HL-60 (cell line): ENCODE measurements around the gene STX8.
A peak's percentile ranks its signal among the peaks of the same experiment; 100 is the strongest.

ENCODE experiments used
- DNase-seq, 2 experiments: peaks; one replicate each; pipeline ENCODE4 v3.0.0-alpha.2; 2010 to 2020; ENCODE audit warnings: low read depth in 1 of 2, low spot score in 1 of 2
- H3K27ac ChIP-seq: fragments of 250-450 bp; sonication (Bioruptor Pico); replicated peaks from 2 replicates; pipeline ENCODE4 v1.5.1; 2020; ENCODE audit warnings: mild to moderate bottlenecking, moderate library complexity
- H3K27me3 ChIP-seq: fragments of 250-450 bp; sonication (Bioruptor Pico); 2 replicates; pipeline ENCODE4 v1.5.1; 2021; ENCODE audit warnings: mild to moderate bottlenecking, moderate library complexity; ENCODE audit not compliant: insufficient read depth, poor library complexity, severe bottlenecking
- H3K4me3 ChIP-seq: replicated peaks from 2 replicates; pipeline ENCODE4 v1.5.1; 2011; ENCODE audit warnings: mild to moderate bottlenecking, control low read depth, low read length; ENCODE audit not compliant: insufficient read depth
- GABPA ChIP-seq: IDR thresholded peaks from 2 replicates; pipeline ENCODE4 v1.6.1; 2012; ENCODE audit warnings: low read depth
- POLR2AphosphoS5 ChIP-seq: IDR thresholded peaks from 2 replicates; pipeline ENCODE4 v1.6.1; 2012; ENCODE audit warnings: low read depth
- SPI1 ChIP-seq: IDR thresholded peaks from 2 replicates; pipeline ENCODE4 v1.6.1; 2012; ENCODE audit warnings: low read depth, mild to moderate bottlenecking, borderline replicate concordance
- TF ChIP-seq, protein P1 (sequence below): IDR thresholded peaks from 2 replicates; pipeline ENCODE4 v1.6.1; 2012; ENCODE audit warnings: low read depth; ENCODE audit not compliant: insufficient replicate concordance
- TF ChIP-seq, protein P2 (sequence below): IDR thresholded peaks from one replicate; pipeline ENCODE4 v1.5.1; 2011; ENCODE audit warnings: low read length, control low read depth, inconsistent platforms; ENCODE audit not compliant: insufficient read depth

The STX8 gene

DNA sequence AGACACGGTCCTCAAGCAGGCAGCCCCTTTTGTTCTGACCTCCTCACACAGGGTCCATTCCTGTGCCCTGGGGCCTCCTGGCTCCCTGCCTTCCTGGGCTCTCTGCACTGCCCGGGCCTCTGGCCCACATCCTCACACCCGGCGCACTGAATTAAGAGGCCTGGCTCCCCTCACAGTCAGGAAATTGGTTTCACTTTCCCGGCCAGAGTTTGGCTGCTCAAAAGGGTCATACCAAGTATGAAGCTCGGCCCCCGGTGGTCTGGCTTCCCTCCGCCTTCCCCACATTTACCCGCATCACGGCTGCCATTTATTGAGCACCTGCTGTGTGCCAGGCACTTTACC lies 334.3 kb downstream of the STX8 start:
- Histone ChIP-seq H3K27ac (no peak overlapping the region), H3K4me3 (no peak overlapping the region), H3K27me3 (no peaks in the 10 kb centered on the region)
- DNase-seq, result no peak
- TF ChIP-seq SPI1 (no peak), GABPA (no peak), POLR2AphosphoS5 (no peak)
- TF ChIP-seq, protein P1, sequence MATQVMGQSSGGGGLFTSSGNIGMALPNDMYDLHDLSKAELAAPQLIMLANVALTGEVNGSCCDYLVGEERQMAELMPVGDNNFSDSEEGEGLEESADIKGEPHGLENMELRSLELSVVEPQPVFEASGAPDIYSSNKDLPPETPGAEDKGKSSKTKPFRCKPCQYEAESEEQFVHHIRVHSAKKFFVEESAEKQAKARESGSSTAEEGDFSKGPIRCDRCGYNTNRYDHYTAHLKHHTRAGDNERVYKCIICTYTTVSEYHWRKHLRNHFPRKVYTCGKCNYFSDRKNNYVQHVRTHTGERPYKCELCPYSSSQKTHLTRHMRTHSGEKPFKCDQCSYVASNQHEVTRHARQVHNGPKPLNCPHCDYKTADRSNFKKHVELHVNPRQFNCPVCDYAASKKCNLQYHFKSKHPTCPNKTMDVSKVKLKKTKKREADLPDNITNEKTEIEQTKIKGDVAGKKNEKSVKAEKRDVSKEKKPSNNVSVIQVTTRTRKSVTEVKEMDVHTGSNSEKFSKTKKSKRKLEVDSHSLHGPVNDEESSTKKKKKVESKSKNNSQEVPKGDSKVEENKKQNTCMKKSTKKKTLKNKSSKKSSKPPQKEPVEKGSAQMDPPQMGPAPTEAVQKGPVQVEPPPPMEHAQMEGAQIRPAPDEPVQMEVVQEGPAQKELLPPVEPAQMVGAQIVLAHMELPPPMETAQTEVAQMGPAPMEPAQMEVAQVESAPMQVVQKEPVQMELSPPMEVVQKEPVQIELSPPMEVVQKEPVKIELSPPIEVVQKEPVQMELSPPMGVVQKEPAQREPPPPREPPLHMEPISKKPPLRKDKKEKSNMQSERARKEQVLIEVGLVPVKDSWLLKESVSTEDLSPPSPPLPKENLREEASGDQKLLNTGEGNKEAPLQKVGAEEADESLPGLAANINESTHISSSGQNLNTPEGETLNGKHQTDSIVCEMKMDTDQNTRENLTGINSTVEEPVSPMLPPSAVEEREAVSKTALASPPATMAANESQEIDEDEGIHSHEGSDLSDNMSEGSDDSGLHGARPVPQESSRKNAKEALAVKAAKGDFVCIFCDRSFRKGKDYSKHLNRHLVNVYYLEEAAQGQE, result no peak

DNA sequence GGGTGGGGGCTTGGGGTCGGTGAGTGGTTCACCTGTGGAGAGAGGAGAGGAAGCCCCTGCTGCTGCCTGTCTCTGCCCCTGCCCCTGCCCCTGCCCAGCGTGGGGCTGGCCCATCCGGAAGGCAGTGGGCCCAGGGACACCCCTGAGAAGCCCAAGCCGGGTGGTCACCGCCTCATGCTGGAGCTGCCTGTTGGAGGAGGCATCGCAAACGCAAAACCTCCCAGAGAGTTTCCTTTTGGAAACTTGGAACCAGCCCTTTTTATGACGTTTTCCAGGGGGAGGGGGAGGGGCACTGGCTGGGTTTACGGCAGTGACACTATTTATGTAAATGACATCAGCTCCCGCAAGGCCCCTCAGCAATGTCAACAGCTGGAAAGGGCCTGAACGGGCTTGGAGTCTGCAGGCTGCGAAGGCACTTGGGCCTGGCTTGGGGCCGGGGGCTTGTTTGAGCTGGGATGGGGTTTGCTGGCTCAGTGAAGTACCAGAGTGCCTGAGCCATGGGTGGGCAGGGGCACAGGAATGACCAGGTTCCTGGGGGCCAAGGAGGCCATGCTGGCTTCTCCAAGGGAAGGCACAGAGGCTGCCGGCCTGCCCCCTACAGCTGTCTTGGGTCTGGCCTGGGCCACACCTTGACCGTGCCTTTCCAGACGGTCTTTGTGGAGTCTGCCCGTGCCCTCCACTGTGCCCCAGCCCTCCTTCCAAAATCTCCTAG lies 334.8 kb downstream of the STX8 start:
- Histone ChIP-seq H3K27ac (no peak overlapping the region), H3K27me3 (no peaks in the 10 kb centered on the region), H3K4me3 (no peak overlapping the region)
- no peak for DNase-seq
- TF ChIP-seq GABPA, result no peak

DNA sequence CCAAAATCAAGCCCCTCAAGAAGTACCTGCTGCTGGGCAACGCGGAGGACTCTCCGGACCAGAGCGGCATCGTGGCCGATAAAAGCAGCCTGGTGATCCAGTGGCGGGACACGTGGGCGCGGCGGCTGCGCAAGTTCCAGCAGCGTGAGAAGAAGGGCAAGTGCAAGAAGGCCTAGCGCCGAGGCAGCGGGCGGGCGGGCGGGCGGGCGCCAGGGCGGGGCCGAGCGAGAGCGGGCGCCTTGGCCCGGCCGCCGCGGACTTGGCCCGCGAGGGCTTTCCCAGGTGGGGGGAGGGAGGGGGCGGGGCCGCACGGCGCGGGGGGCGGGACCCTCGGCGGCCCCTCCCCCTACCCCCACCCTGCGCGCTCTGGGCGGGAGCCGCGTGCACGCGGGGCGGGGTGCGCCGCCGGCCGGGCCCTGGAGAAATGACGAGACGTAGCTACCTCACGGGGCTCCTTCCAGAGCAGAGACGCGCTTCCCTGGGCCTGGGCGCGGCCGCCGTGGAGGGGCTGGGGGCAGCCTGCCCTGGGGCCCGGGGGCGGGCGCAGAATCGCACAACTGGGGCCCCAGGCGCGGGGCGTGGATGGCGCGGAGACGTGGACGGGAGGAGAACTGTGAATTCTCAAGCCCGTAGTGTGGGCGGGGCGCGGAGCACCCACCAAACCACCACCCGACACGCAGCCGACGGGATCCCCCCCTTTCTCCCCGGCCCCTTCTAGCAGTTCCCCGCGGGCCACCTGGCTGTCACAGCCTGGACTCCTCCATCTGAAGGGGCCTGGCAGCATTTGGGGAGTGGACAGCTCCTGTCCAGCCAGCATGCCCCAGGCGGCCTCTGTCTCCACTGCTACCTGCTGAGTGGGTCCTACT lies 335.6 kb downstream of the STX8 start:
- DNase-seq, result peak; percentile 11 to 34
- Histone ChIP-seq H3K27me3 (no peaks in the 10 kb centered on the region), H3K4me3 (no peak overlapping the region; the same call in 1 of the 2 replicates), H3K27ac (no peak overlapping the region)
- TF ChIP-seq, protein P2, sequence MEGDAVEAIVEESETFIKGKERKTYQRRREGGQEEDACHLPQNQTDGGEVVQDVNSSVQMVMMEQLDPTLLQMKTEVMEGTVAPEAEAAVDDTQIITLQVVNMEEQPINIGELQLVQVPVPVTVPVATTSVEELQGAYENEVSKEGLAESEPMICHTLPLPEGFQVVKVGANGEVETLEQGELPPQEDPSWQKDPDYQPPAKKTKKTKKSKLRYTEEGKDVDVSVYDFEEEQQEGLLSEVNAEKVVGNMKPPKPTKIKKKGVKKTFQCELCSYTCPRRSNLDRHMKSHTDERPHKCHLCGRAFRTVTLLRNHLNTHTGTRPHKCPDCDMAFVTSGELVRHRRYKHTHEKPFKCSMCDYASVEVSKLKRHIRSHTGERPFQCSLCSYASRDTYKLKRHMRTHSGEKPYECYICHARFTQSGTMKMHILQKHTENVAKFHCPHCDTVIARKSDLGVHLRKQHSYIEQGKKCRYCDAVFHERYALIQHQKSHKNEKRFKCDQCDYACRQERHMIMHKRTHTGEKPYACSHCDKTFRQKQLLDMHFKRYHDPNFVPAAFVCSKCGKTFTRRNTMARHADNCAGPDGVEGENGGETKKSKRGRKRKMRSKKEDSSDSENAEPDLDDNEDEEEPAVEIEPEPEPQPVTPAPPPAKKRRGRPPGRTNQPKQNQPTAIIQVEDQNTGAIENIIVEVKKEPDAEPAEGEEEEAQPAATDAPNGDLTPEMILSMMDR, result no peak

DNA sequence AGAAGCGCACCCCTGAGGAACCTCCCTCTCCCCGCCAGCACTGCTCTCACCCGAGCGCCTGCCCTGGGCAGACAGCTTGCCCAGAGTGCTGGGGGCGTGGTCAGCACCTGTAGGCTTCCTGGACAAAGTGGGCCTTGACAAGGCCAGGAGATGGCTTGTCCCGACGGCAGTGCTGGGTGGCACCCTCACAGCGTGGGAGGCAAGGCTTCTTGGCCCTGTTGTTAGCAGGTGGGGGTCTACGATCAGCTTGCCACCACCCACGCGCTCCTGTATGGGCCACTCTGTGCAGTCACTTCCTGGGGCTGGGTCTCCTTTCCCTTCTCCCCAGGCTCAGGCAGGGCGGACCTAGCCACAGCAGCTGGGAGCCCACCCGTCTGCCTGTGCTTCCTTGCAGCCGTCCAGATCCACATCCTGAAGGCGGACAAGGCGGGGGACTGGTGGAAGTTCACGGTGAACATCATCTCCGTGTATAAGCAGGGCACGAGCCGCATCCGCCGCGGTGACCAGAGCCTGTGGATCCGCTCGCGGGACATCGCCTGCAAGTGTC lies 336.3 kb downstream of the STX8 start:
- DNase-seq, result no peak
- no peaks in the 10 kb centered on the region for H3K27me3 ChIP-seq
- TF ChIP-seq GABPA (no peak), POLR2AphosphoS5 (no peak), SPI1 (no peak)
- TF ChIP-seq, protein P2, result no peak
- TF ChIP-seq, protein P1, result no peak
- H3K27ac ChIP-seq, result no peak overlapping the region
- no peak overlapping the region; the same call in 1 of the 2 replicates for H3K4me3 ChIP-seq
